HepG2 (cell line): ENCODE results near the gene GNL2. TPM values are rescaled to one million over a fixed set of nuclear protein-coding genes. Genes with fewer than 3 reads are reported as not detected.

Experiments used
- ARNT ChIP-seq: fragments of 450-650 bp; IDR thresholded peaks from 2 replicates; pipeline ENCODE4 v1.6.1; 2017
- ATF4 ChIP-seq, 2 experiments: fragments of 450-650 bp in 1 of 2; sonication (generic) in 1 of 2; formaldehyde crosslinking; IDR thresholded peaks; 2 replicates each; pipeline versions ENCODE4 v1.5.0 to v1.8.0; 2020 to 2022; ENCODE audit warnings: mild to moderate bottlenecking in 1 of 2, missing genetic modification reagents in 1 of 2
- ATF6 ChIP-seq: sonication (generic); formaldehyde crosslinking; conservative IDR thresholded peaks from 2 replicates; pipeline ENCODE4 v1.4.0; 2020; ENCODE audit warnings: missing genetic modification reagents
- BRF2 ChIP-seq: sonication (generic); formaldehyde crosslinking; IDR thresholded peaks from 2 replicates; pipeline ENCODE4 v1.8.1; 2022; ENCODE audit warnings: mild to moderate bottlenecking, missing genetic modification reagents
- FOXC1 ChIP-seq: sonication (generic); formaldehyde crosslinking; IDR thresholded peaks from 2 replicates; pipeline ENCODE4 v1.8.0; 2022; ENCODE audit warnings: mild to moderate bottlenecking, missing genetic modification reagents, borderline replicate concordance
- GMEB2 ChIP-seq: IDR thresholded peaks from 2 replicates; pipeline ENCODE4 v1.6.1; 2016; ENCODE audit warnings: missing biosample characterization, missing genetic modification reagents, low read depth
- KLF15 ChIP-seq: sonication (generic); formaldehyde crosslinking; IDR thresholded peaks from 2 replicates; pipeline ENCODE4 v1.8.1; 2023; ENCODE audit warnings: borderline replicate concordance, mild to moderate bottlenecking, inconsistent platforms, missing genetic modification reagents, mixed read lengths
- MLXIP ChIP-seq: sonication (generic); formaldehyde crosslinking; IDR thresholded peaks from 2 replicates; pipeline ENCODE4 v1.9.0; 2021; ENCODE audit warnings: missing genetic modification reagents, borderline replicate concordance
- MYPOP ChIP-seq: sonication (generic); formaldehyde crosslinking; IDR thresholded peaks from 2 replicates; pipeline ENCODE4 v1.8.1; 2023; ENCODE audit warnings: mild to moderate bottlenecking, moderate library complexity, missing genetic modification reagents
- NR2F6 ChIP-seq, 2 experiments: IDR thresholded peaks; 2 replicates each; pipeline ENCODE4 v1.6.1; 2016; ENCODE audit warnings: antibody characterized with exemption in 1 of 2, mild to moderate bottlenecking in 1 of 2
- PCBP2 ChIP-seq: fragments of 200-400 bp; formaldehyde crosslinking; optimal IDR thresholded peaks from 2 replicates; pipeline ENCODE3; 2018; ENCODE audit warnings: low read length, low read depth; ENCODE audit not compliant: poor library complexity, severe bottlenecking
- RNF2 ChIP-seq: fragments of 450-650 bp; conservative IDR thresholded peaks from 2 replicates; pipeline ENCODE4 v1.6.1; 2016; ENCODE audit warnings: low read depth
- TEAD2 ChIP-seq: sonication (generic); formaldehyde crosslinking; IDR thresholded peaks from 2 replicates; pipeline ENCODE4 v1.9.0; 2021; ENCODE audit warnings: missing genetic modification reagents
- TSC22D2 ChIP-seq: sonication (generic); formaldehyde crosslinking; IDR thresholded peaks from 2 replicates; pipeline ENCODE4 v1.5.1; 2020; ENCODE audit warnings: missing genetic modification reagents, mild to moderate bottlenecking, borderline replicate concordance
- XRCC5 ChIP-seq: fragments of 200-400 bp; formaldehyde crosslinking; optimal IDR thresholded peaks from 2 replicates; pipeline ENCODE3; 2017; ENCODE audit warnings: mild to moderate bottlenecking, low read length
- ZIK1 ChIP-seq: sonication (generic); formaldehyde crosslinking; IDR thresholded peaks from 2 replicates; pipeline ENCODE4 v1.5.0; 2020; ENCODE audit warnings: mild to moderate bottlenecking, low read depth, missing genetic modification reagents, borderline replicate concordance
- ZNF597 ChIP-seq: sonication (generic); formaldehyde crosslinking; IDR thresholded peaks from 2 replicates; pipeline ENCODE4 v1.5.0; 2020; ENCODE audit warnings: missing genetic modification reagents
- ZNF616 ChIP-seq: sonication (generic); formaldehyde crosslinking; IDR thresholded peaks from 2 replicates; pipeline ENCODE4 v1.5.0; 2020; ENCODE audit warnings: low read depth, mild to moderate bottlenecking, missing genetic modification reagents
- ZNF674 ChIP-seq: sonication (generic); formaldehyde crosslinking; IDR thresholded peaks from 2 replicates; pipeline ENCODE4 v1.5.0; 2020; ENCODE audit warnings: low read depth, mild to moderate bottlenecking, missing genetic modification reagents
- polyA plus RNA-seq, 8 experiments: library from polyadenylated mRNA; depleted of rRNA in 3 of 8; stranded (reverse) in 7 of 8; unstranded in 1 of 8; fragments of >200 nt; fragmentation: Illumina TruSeq in 4 of 8; extraction: Trizol in 4 of 8; gene quantifications; 2 replicates each; pipeline versions ENCODE4 v1.2.1 to v1.2.3, GENCODE V29; 2011 to 2016; ENCODE audit warnings: low read depth in 4 of 8, missing spikeins in 1 of 8, mixed read lengths in 1 of 8; ENCODE audit not compliant: insufficient read depth in 1 of 8
- total RNA-seq, 5 experiments: library from RNA; depleted of rRNA; stranded (reverse); fragments of >200 nt; fragmentation: Illumina TruSeq; extraction: Trizol; gene quantifications; 2 replicates each; pipeline ENCODE4 v1.2.3, GENCODE V29; 2016; ENCODE audit warnings: low read depth in 1 of 5

Gene GNL2
- total and polyA plus RNA-seq, 2 of the 13 experiments (the other 11 are each of a cell fraction or from before 2014, with no cell fraction given), result 32.1 to 72.1 TPM

GRCh38 chr1:37556712-37557196 is 39.0 kb downstream of the GNL2 start, which contains the start of gene DNALI1 (continued):
- no peak for TF ChIP-seq NR2F6 (IDR thresholded peaks at IDR 0.05)
- TF ChIP-seq NR2F6 (CRISPR knock-in tag; IDR thresholded peaks at IDR 0.05), result no peak
- no peak for TF ChIP-seq TEAD2 (CRISPR knock-in tag)
- TF ChIP-seq BRF2 (CRISPR knock-in tag), result no peak
- TF ChIP-seq MYPOP (CRISPR knock-in tag), result no peak
- no peak for TF ChIP-seq ATF6 (CRISPR knock-in tag)
- TF ChIP-seq GMEB2, result no peak
- TF ChIP-seq PCBP2, result no peak
- no peak for TF ChIP-seq KLF15
- TF ChIP-seq ZIK1 (CRISPR knock-in tag), result no peak
- no peak for TF ChIP-seq MLXIP
- 0 out of 2 replicates have a peak, but pooled peaks have one; percentile 45 for TF ChIP-seq FOXC1 (CRISPR knock-in tag)
- no peak for TF ChIP-seq ZNF674 (CRISPR knock-in tag)
- TF ChIP-seq ATF4 (CRISPR knock-in tag; IDR thresholded peaks at IDR 0.05), result no peak
- TF ChIP-seq ZNF597 (CRISPR knock-in tag), result no peak
- no peak for TF ChIP-seq TSC22D2 (CRISPR knock-in tag)
- no peak for TF ChIP-seq ZNF616 (CRISPR knock-in tag)
- no peak for TF ChIP-seq RNF2
- TF ChIP-seq XRCC5, result no peak
- TF ChIP-seq ARNT, result no peak
